ENCODE data around the gene SOCS1.

SOCS1 gene

GRCh38 chr16:11283820-11284248, 27.8 kb upstream of the SOCS1 start:
- DNase-seq = no peak

- no peak for DNase-seq
Measured at GRCh38 chr16:11280616-11281522, 24.9 kb upstream of the SOCS1 start, which contains the start of gene PRM1. Gene PRM1, minus strand, starts transcription at chr16:11281330. Its CDS starts 92 bp downstream, at chr16:11281238.

GRCh38 chr16:11278681-11279628, 23.0 kb upstream of the SOCS1 start:
- DNase-seq = no peak

GRCh38 chr16:11277607-11278337, 21.8 kb upstream of the SOCS1 start:
- no peak for DNase-seq

GRCh38 chr16:11276896-11277593, 21.0 kb upstream of the SOCS1 start:
- no peak for DNase-seq

GRCh38 chr16:11276143-11276895, 20.3 kb upstream of the SOCS1 start, which contains the start of gene PRM2:
Gene PRM2, minus strand, starts transcription at chr16:11276480. Its CDS starts 110 bp downstream, at chr16:11276370.
- DNase-seq = no peak

- DNase-seq = no peak
Measured at GRCh38 chr16:11274964-11275363, 19.0 kb upstream of the SOCS1 start.

GRCh38 chr16:11273721-11274324, 17.8 kb upstream of the SOCS1 start:
- DNase-seq = no peak

GRCh38 chr16:11272921-11273720, 17.1 kb upstream of the SOCS1 start, which contains the start of gene PRM3:
Gene PRM3, minus strand, starts transcription at chr16:11273629. Its CDS starts 34 bp downstream, at chr16:11273595.
- no peak for DNase-seq

- no peak for DNase-seq
Measured at GRCh38 chr16:11272484-11272883, 16.5 kb upstream of the SOCS1 start.

GRCh38 chr16:11271610-11272009, 15.6 kb upstream of the SOCS1 start:
- no peak for DNase-seq

- no peak for DNase-seq
Measured at GRCh38 chr16:11270602-11271162, 14.7 kb upstream of the SOCS1 start.

GRCh38 chr16:11268921-11269375, 12.9 kb upstream of the SOCS1 start, which contains the start of gene TNP2:
Gene TNP2, minus strand, starts transcription at chr16:11269325. Its CDS starts 63 bp downstream, at chr16:11269262.
- no peak for DNase-seq

- no peak for DNase-seq
Measured at GRCh38 chr16:11265124-11265523, 9.1 kb upstream of the SOCS1 start.

- no peak for DNase-seq
Measured at GRCh38 chr16:11264155-11264832, 8.3 kb upstream of the SOCS1 start.

- peak in 1 of 2 donors; percentile 51 for DNase-seq
Measured at GRCh38 chr16:11263737-11264136, 7.7 kb upstream of the SOCS1 start.

- DNase-seq = no peak
Measured at GRCh38 chr16:11262915-11263314, 6.9 kb upstream of the SOCS1 start.

GRCh38 chr16:11260596-11260966, 4.6 kb upstream of the SOCS1 start:
- DNase-seq = no peak
